IPS-18c (cell line): ENCODE results near the gene SCYL2.
"Not testable (repeated sequence)": the region's sequence is repeated elsewhere in the genome, so short reads cannot be mapped to it uniquely, and the experiment has no call there.

Experiments used
- H3K4me3 ChIP-seq: 2 replicates; pipeline ENCODE4 v1.7.0; 2013; ENCODE audit warnings: low read depth, mild to moderate bottlenecking, low read length, moderate library complexity; ENCODE audit not compliant: insufficient read depth
- H3K9me3 ChIP-seq: one replicate; pipeline ENCODE4 v1.6.1; 2013; ENCODE audit warnings: mild to moderate bottlenecking, low read length, moderate library complexity; ENCODE audit not compliant: control insufficient read depth, insufficient read depth

SCYL2 gene

DNA sequence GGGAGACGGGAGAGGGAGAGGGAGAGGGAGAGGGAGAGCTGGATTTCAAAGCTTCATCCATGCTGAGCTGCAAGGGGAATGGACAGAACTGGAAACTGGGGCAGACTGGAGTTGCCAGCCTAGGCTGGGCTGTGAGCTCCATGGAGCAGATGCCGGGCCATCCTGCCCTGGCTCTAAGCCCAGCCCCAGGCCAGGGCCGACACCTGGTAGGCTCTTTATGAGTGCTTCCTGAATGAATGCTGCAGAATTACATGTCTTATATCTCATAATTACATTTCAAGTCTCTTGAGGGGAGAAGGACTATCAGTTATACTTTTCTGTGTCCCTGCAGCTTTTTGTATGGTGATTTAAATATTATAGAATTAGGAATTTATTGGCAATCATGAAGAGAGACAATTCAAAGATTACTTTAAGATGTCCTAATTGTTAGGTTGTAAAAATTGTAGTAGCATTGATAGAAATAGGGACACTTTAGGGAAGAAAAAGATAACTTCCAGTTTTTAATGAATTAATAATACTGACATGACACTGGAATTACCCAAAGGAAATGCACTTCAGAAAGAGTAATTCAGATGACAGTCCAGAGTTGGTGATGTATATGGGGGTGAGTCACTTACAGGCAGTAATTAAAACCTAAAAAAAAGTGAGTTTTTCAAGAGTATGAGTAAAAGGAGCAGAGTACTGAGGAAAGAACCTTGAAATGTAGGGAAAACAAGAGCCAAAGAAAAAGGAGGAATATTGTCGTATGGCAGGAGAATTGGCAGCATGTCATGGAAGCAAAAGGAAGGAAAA lies 29.0 kb downstream of the SCYL2 start:
- no peak overlapping the region for H3K4me3 ChIP-seq

DNA sequence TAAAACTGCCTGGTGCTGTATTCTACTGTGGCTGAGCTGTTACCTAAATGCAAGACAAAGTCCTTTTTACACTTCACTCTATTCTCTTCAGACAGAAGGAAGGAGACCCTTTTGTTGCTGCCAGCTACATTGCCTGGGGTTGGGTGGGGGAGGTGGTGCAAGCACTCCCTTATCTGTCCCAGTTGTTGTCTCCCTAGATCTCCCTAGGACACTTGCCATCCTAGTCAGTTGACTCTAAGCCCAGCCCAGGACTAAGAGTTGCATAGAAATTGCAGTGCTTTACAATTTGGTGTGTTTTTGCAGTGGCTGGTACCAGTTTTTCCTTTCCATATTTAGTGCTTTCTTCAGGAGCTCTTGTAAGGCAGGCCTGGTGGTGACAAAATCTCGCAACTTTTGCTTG lies 35.1 kb downstream of the SCYL2 start:
- H3K9me3 ChIP-seq, result peaks cover 4% of the 10 kb centered on the region
- no peak overlapping the region for H3K4me3 ChIP-seq

More for the DNA sequence above, 29.0 kb downstream of the SCYL2 start:
- peaks cover 4% of the 10 kb centered on the region for H3K9me3 ChIP-seq

GRCh38 chr12:100303831-100304230 lies 36.9 kb downstream of the SCYL2 start:
- H3K9me3 ChIP-seq, result peaks cover 4% of the 10 kb centered on the region
- H3K4me3 ChIP-seq, result no peak overlapping the region

GRCh38 chr12:100304334-100304733 lies 37.4 kb downstream of the SCYL2 start:
- H3K9me3 ChIP-seq, result not testable (repeated sequence)

GRCh38 chr12:100308138-100308537 lies 41.2 kb downstream of the SCYL2 start:
- not testable (repeated sequence) for H3K9me3 ChIP-seq, H3K4me3 ChIP-seq

More at GRCh38 chr12:100304334-100304733, 37.4 kb downstream of the SCYL2 start:
- not testable (repeated sequence) for H3K4me3 ChIP-seq

- Histone ChIP-seq H3K9me3 (no peaks in the 10 kb centered on the region), H3K4me3 (no peak overlapping the region)
These were observed 44.3 kb downstream of the SCYL2 start for GRCh38 chr12:100311317-100311716.

DNA sequence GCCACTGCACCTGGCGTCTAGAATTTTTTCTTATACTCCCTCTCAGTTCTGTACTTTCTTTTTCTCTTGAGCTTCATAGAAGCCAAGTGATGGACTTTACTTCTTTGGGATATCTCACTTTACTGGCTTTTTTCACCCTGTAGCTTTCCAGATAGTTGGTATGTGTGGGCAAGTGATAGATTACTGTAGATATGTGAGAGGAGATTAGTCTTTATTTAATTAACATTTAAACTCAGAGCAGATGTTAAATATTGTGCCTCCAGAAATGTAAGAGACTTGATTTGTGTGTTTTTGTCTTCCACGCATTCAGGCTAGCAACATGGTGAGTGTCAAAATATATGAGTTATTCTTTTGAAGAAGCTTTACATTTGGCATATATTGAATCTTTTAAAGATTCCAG lies 50.4 kb downstream of the SCYL2 start:
- no peak overlapping the region for H3K4me3 ChIP-seq
- no peaks in the 10 kb centered on the region for H3K9me3 ChIP-seq

DNA sequence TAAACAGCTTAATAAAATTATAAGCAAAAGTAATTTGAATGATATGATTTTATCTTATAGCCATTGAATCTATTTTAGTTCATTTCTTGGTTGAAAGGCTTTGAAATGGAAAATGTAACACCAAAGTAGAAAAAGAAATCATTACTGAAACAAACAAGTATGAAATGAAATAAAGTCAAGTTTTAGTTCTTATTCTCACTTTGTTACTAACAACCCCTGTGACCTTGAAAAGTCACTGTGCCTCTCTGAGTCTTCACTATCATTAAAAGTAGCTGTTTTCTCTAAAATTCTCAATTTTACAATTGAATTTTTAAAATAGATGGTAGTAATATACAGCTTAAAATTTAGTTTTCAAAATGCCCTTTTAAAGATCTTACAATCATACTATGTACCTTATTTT lies 57.5 kb downstream of the SCYL2 start:
- no peaks in the 10 kb centered on the region for H3K9me3 ChIP-seq
- no peak overlapping the region for H3K4me3 ChIP-seq

GRCh38 chr12:100326208-100326607 lies 59.2 kb downstream of the SCYL2 start:
- Histone ChIP-seq H3K4me3 (no peak overlapping the region), H3K9me3 (no peaks in the 10 kb centered on the region)

DNA sequence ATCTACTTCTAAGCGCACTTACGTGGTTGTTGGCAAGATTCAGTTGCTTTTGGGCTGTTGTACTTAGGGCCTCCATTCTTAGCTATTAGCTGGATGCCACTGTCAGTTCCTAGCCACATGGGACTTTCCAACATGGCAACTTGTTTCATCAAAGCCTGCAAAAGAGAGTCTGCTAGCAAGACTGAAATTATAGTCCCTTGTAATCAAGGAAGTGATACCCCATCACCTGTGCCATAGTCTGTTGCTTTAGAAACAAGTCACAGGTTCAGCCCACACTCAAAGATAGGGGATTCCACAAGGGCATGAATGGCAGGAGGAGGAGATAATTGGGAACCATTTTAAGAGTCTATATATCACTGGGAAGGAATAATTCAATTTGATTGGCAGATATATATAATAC lies 62.8 kb downstream of the SCYL2 start:
- Histone ChIP-seq H3K9me3 (no peaks in the 10 kb centered on the region), H3K4me3 (no peak overlapping the region)

- no peak overlapping the region for H3K4me3 ChIP-seq
These were observed 64.9 kb downstream of the SCYL2 start for GRCh38 chr12:100331871-100332270.

GRCh38 chr12:100332852-100333251 lies 65.9 kb downstream of the SCYL2 start:
- H3K9me3 ChIP-seq, result no peaks in the 10 kb centered on the region
- H3K4me3 ChIP-seq, result no peak overlapping the region

More at GRCh38 chr12:100331871-100332270, 64.9 kb downstream of the SCYL2 start:
- no peaks in the 10 kb centered on the region for H3K9me3 ChIP-seq

DNA sequence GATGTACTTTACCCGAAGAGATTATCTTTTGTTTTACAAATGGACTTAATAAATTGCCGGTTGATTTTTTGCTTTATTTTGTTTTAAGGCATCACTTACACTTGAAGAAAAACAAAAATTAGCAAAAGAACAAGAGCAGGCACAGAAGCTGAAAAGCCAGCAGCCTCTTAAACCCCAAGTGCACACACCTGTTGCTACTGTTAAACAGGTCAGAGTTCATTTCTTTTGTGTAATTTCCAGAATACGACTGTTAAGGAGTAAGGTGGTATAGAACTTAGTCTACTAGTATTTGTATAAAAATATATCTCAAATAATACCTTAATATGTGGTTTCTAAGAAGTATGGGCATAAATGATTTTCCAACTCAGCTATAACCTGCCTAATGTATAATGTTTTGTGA lies 70.3 kb downstream of the SCYL2 start:
- Histone ChIP-seq H3K9me3 (no peaks in the 10 kb centered on the region), H3K4me3 (no peak overlapping the region)

DNA sequence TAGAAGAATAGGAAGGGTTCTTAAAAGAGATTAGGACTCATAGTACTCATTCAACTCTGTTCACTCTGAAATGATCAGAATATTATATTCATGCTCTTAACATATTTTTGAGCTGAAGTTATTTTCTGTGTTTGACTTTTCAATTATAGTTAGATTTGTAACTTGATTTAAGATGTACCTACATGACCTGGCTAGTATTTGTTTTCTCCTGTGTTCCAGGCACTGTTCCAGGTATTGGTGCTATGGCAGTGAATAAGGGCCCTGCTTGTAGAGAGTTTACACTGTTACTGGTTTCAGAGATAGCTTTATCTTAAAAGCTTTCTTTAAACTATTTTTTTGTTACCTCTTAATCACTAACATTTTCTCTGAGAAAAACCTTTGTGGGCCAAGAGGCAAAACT lies 70.8 kb downstream of the SCYL2 start:
- H3K9me3 ChIP-seq, result no peaks in the 10 kb centered on the region
- H3K4me3 ChIP-seq, result no peak overlapping the region

GRCh38 chr12:100339071-100339470 lies 72.1 kb downstream of the SCYL2 start:
- Histone ChIP-seq H3K9me3 (no peaks in the 10 kb centered on the region), H3K4me3 (no peak overlapping the region)

DNA sequence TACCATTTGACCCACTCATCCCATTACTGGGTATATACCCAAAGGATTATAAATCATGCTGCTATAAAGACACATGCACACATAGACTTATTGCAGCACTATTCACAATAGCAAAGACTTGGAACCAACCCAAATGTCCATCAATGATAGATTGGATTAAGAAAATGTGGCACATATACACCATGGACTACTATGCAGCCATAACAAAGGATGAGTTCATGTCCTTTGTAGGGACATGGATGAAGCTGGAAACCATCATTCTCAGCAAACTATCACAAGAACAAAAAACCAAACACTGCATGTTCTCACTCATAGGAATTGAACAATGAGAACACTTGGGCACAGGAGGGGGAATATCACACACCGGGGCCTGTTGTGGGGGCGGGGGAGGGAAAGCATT lies 75.9 kb downstream of the SCYL2 start:
- not testable (repeated sequence) for H3K9me3 ChIP-seq, H3K4me3 ChIP-seq

- not testable (repeated sequence) for H3K9me3 ChIP-seq, H3K4me3 ChIP-seq
These were observed 77.4 kb downstream of the SCYL2 start for GRCh38 chr12:100344351-100344750.

DNA sequence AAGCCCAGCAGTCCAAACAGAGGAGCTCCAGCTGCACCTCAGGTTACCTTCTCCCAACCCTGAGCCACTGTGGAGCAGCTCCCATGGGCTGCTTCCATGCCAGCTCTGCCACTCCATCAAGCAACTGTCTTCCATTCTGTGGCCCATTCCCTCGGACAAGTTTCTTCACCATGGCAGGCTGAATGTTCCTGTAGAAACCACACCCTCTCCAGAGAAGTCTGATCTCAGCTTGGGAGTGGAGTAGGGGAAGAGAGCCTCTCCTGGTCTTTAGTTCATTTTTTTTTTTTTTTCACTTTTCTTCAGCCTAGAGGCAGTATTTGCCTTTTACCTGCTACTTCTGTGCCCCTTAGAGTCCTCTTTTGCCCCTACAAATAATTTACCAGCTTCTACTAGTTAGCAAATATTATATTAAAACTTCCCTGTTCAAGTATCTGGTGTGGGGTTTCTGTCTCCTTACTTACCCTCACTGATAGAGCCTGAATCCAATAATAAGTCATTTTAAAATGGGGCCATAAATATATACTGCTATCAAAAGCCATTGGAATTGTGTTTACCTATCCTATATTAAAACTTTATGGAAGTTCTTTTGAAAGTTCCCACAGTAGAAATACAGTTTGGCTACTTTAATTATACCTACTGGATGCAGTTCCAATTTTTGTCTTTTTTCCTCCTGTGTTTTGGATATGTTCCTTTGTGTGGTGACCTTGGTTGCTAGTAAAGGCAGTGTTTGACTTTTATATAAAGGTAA lies 78.2 kb downstream of the SCYL2 start:
- Histone ChIP-seq H3K9me3 (no peaks in the 10 kb centered on the region), H3K4me3 (no peak overlapping the region)
